Gastrocnemius medialis (tissue), 4 donors: Measurements from ENCODE around the gene KCNH3.

Source experiments
- POLR2A ChIP-seq, 2 donors: fragments of 450-650 bp; IDR thresholded peaks; one replicate each; pipeline ENCODE4 v1.6.1; 2017; ENCODE audit warnings: antibody characterized with exemption in 2 of 2, mild to moderate bottlenecking in 2 of 2, moderate library complexity in 2 of 2
- TF ChIP-seq, protein P1 (sequence below), 5 experiments: fragments of 450-650 bp in 3 of 5; fragments of 200-600 bp in 2 of 5; sonication (generic) in 2 of 5; IDR thresholded peaks in 4 of 5; conservative IDR thresholded peaks in 1 of 5; 1 replicate in 4 of 5; 2 replicates in 1 of 5; pipeline ENCODE4 v1.5.1; 2016 to 2019; ENCODE audit warnings: antibody characterized with exemption in 5 of 5, mild to moderate bottlenecking in 3 of 5, moderate library complexity in 3 of 5

DNA sequence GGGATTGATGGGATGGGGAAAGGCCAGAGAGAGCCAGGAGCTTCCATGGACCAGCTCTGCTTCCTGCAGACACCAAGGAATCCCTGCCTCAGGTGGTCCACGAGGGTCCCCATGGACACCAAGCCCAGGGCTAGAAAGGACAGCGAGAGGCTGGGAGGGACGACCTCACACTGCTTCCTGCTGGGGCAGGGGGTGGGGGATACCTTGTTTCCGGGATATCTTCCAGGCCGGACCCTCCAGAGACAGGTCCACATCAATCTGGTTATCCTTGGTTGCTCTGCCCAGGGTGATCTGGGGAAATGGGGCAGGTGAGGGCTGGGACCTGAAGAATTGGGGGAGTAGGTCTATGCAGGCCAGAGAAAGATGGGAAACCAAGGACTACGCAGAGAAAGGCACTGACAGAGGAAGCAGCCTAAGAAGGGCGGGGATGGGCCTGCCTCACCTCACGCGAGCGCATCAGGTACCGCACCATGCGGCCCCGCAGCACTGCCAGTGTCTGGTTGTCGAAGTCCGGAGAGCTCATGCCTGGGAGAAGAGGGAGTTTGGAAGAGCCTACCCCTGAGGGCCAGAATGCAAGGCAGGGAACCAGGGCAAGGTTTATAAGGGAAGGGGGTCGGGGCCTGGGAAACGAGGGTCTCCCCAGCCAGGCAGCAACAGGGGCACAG, 20.3 kb downstream of the KCNH3 start:
- TF ChIP-seq, protein P1, sequence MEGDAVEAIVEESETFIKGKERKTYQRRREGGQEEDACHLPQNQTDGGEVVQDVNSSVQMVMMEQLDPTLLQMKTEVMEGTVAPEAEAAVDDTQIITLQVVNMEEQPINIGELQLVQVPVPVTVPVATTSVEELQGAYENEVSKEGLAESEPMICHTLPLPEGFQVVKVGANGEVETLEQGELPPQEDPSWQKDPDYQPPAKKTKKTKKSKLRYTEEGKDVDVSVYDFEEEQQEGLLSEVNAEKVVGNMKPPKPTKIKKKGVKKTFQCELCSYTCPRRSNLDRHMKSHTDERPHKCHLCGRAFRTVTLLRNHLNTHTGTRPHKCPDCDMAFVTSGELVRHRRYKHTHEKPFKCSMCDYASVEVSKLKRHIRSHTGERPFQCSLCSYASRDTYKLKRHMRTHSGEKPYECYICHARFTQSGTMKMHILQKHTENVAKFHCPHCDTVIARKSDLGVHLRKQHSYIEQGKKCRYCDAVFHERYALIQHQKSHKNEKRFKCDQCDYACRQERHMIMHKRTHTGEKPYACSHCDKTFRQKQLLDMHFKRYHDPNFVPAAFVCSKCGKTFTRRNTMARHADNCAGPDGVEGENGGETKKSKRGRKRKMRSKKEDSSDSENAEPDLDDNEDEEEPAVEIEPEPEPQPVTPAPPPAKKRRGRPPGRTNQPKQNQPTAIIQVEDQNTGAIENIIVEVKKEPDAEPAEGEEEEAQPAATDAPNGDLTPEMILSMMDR (IDR thresholded peaks at IDR 0.05 in 4 of 5, conservative IDR thresholded peaks at IDR 0.05 in 1 of 5), result no peak
- TF ChIP-seq POLR2A (IDR thresholded peaks at IDR 0.05), result no peak
